Omental fat pad (tissue), 4 donors: ENCODE data around the gene PPP3CA. TPM values are rescaled to one million over a fixed set of nuclear protein-coding genes. Genes with fewer than 3 reads are reported as not detected.
A peak's percentile ranks its signal among the peaks of the same experiment; 100 is the strongest.
"Not testable (repeated sequence)": the region's sequence is repeated elsewhere in the genome, so short reads cannot be mapped to it uniquely, and the experiment has no call there.

Source experiments
- ATAC-seq: fragments of 150-250 bp; one replicate; pipeline ENCODE4 v1.9.1; 2016; ENCODE audit warnings: mild to moderate bottlenecking, moderate library complexity; ENCODE audit not compliant: low FRiP score
- DNase-seq: peaks from one replicate; pipeline ENCODE4 v3.0.0-alpha.2; 2019; ENCODE audit warnings: low spot score
- total RNA-seq, 4 donors: library from RNA; depleted of rRNA; stranded (reverse); fragments of >200 nt; gene quantifications; one replicate each; pipeline ENCODE4 v1.1.0, GENCODE V29; 2016
- TF ChIP-seq, protein P1 (sequence below), 3 donors: fragments of 450-650 bp; IDR thresholded peaks; one replicate each; pipeline ENCODE4 v1.5.1; 2016 to 2017; ENCODE audit warnings: antibody characterized with exemption in 3 of 3, mild to moderate bottlenecking in 3 of 3, moderate library complexity in 2 of 3

PPP3CA gene
- total RNA-seq, 4 donors from 2014 or later, result 29.8 to 56.6 (median 35.3) TPM

DNA sequence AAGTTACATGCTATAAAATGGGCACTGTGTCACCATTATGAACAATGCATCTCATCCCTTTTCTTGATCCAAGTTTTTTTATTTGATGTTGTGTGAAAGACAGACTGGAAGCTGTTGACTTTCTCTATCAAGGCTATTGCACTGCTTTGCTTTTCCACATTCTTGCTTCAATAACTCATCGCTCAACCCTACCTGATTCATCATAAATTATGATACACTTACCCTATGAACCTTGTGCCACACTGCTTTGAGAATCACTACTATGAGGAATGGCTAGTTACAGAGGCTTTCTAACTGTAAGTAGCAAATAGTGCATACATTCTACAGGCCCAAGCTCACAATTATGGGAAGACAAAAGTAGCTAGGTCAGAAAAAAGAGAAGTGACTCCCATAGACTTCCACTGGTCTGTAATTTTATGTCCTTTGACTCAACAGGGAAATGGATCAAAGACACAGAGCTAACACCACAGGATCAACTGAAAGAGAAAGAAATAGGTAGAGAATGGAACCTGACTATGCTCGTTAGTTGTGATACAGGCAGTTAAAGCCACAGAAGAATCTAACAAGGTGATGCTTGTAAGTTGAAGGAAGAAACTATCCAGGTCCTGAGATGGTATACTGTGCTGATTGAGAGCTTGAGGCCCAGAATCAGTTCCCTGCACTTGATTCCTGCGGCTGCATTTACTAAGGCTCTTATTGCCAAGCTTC is 163.5 kb downstream of the PPP3CA start:
- TF ChIP-seq, protein P1, sequence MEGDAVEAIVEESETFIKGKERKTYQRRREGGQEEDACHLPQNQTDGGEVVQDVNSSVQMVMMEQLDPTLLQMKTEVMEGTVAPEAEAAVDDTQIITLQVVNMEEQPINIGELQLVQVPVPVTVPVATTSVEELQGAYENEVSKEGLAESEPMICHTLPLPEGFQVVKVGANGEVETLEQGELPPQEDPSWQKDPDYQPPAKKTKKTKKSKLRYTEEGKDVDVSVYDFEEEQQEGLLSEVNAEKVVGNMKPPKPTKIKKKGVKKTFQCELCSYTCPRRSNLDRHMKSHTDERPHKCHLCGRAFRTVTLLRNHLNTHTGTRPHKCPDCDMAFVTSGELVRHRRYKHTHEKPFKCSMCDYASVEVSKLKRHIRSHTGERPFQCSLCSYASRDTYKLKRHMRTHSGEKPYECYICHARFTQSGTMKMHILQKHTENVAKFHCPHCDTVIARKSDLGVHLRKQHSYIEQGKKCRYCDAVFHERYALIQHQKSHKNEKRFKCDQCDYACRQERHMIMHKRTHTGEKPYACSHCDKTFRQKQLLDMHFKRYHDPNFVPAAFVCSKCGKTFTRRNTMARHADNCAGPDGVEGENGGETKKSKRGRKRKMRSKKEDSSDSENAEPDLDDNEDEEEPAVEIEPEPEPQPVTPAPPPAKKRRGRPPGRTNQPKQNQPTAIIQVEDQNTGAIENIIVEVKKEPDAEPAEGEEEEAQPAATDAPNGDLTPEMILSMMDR (IDR thresholded peaks at IDR 0.05), result no peak
- no peak for DNase-seq
- peak; percentile 46 for ATAC-seq

DNA sequence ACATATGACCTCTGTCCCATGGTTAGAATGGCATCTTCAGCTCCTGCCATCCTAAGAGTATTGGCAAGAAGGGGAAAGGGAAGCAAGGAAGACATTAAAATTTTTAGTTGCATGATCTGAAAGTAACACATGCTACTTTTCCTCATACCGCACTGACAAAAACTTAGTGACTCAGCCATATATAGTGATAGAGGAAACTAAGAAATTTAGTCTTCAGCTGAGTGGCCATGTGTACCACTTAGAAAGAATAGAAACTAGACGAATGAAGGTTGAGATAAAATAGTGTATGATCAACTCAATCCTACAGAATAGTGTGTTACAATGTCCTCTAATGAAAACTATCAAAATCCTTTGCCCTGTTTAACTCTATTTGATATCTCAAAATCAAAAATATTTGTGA is 164.1 kb downstream of the PPP3CA start:
- DNase-seq (no peak), ATAC-seq (no peak)
- TF ChIP-seq, protein P1 (IDR thresholded peaks at IDR 0.05), result no peak

GRCh38 chr4:101182688-101183087 is 164.6 kb downstream of the PPP3CA start:
- DNase-seq, ATAC-seq: not testable (repeated sequence)

DNA sequence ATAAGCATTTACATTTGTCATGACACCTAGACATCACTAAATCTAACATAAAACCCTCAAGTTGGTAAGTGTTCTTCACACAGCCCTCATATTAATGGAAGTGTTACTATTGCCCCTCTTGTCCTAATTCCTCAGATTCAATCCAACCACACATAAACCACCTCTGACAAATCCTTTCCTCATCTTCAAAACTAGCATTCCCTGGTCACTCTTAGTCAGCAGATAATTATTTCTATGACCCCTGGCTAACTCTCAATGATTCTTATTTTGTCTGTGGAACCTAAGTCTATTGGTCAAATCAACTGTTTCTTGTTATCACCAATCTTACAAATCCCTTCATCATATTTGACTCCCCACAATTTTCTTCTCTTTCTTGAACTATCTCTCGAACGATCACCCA is 168.6 kb downstream of the PPP3CA start:
- TF ChIP-seq, protein P1 (IDR thresholded peaks at IDR 0.05), result no peak
- ATAC-seq, result no peak

GRCh38 chr4:101177154-101177553 is 170.2 kb downstream of the PPP3CA start:
- no peak for DNase-seq
- TF ChIP-seq, protein P1 (IDR thresholded peaks at IDR 0.05), result no peak
- ATAC-seq, result no peak

More for the DNA sequence above, 168.6 kb downstream of the PPP3CA start:
- no peak for DNase-seq

GRCh38 chr4:101175896-101176676 is 171.2 kb downstream of the PPP3CA start:
- ATAC-seq, result peak; percentile 76
- TF ChIP-seq, protein P1 (IDR thresholded peaks at IDR 0.05), result no peak
- DNase-seq, result no peak

GRCh38 chr4:101174679-101175345 is 172.5 kb downstream of the PPP3CA start:
- DNase-seq, result no peak
- TF ChIP-seq, protein P1 (IDR thresholded peaks at IDR 0.05), result no peak
- ATAC-seq, result no peak
